Fibroblast of lung (primary cell): ENCODE measurements around the gene MGAT5.

Source experiments
- EZH2 ChIP-seq: IDR thresholded peaks from 2 replicates; pipeline ENCODE4 v1.5.1; 2012; ENCODE audit warnings: low read length, control low read depth, mild to moderate bottlenecking; ENCODE audit errors: missing control alignments
- TF ChIP-seq, protein P1 (sequence below), 2 donors: IDR thresholded peaks in 1 of 2; conservative IDR thresholded peaks in 1 of 2; 1 replicate in 1 of 2; 2 replicates in 1 of 2; pipeline ENCODE4 v1.5.1; 2011 to 2012; ENCODE audit warnings: low read length in 2 of 2, control low read depth in 1 of 2, inconsistent platforms in 1 of 2, low read depth in 1 of 2, mild to moderate bottlenecking in 1 of 2

DNA sequence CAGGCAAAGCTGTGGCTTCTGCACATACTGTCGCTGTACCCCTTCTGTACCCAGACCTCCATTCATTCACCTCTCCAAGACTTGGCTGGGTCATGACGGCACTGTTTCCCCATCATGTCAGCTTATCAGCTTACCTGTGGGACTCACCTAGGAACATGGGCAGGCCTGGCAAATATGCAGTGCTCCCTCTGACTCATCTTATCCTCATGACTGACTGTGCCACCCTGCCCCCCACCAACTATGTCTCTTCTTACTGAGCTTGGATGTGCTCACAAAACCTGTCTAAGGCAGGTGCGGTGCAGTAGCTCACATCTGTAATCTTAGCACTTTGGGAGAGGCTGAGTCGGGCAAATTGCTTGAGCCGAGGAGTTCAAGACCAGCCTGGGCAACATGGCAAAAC, 152.4 kb downstream of the MGAT5 start:
- TF ChIP-seq, protein P1, sequence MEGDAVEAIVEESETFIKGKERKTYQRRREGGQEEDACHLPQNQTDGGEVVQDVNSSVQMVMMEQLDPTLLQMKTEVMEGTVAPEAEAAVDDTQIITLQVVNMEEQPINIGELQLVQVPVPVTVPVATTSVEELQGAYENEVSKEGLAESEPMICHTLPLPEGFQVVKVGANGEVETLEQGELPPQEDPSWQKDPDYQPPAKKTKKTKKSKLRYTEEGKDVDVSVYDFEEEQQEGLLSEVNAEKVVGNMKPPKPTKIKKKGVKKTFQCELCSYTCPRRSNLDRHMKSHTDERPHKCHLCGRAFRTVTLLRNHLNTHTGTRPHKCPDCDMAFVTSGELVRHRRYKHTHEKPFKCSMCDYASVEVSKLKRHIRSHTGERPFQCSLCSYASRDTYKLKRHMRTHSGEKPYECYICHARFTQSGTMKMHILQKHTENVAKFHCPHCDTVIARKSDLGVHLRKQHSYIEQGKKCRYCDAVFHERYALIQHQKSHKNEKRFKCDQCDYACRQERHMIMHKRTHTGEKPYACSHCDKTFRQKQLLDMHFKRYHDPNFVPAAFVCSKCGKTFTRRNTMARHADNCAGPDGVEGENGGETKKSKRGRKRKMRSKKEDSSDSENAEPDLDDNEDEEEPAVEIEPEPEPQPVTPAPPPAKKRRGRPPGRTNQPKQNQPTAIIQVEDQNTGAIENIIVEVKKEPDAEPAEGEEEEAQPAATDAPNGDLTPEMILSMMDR (conservative IDR thresholded peaks at IDR 0.05 in 1 of 2, IDR thresholded peaks at IDR 0.05 in 1 of 2; ENCODE audit: low read depth in 1 of 2, low read length in 2 of 2): no peak
- no peak for TF ChIP-seq EZH2
